Breast epithelium (tissue), 4 donors: ENCODE data around the gene KCNH3. TPM values are rescaled to one million over a fixed set of nuclear protein-coding genes. Genes with fewer than 3 reads are reported as not detected.

Experiments
- DNase-seq, 2 donors: peaks; one replicate each; pipeline ENCODE4 v3.0.0-alpha.2; 2019; ENCODE audit warnings: low spot score in 2 of 2
- H3K27ac ChIP-seq, 2 donors: fragments of 200-600 bp; sonication (generic) in 1 of 2; one replicate each; pipeline ENCODE4 v1.5.1; 2016 to 2019; ENCODE audit warnings: mild to moderate bottlenecking in 1 of 2
- H3K27me3 ChIP-seq, 2 donors: fragments of 200-600 bp; sonication (generic) in 1 of 2; one replicate each; pipeline versions ENCODE4 v1.5.1 to v1.6.0; 2017 to 2019; ENCODE audit warnings: control low read depth in 1 of 2, mild to moderate bottlenecking in 1 of 2
- H3K36me3 ChIP-seq: fragments of 200-600 bp; one replicate; pipeline ENCODE4 v1.5.1; 2019
- H3K4me1 ChIP-seq, 2 donors: fragments of 200-600 bp; sonication (generic); one replicate each; pipeline ENCODE4 v1.5.1; 2016 to 2019; ENCODE audit warnings: control low read depth in 1 of 2
- H3K4me3 ChIP-seq, 3 donors: fragments of 200-600 bp; sonication (generic); 1 replicate in 2 of 3; 2 replicates in 1 of 3; pipeline ENCODE4 v1.5.1; 2016 to 2019; ENCODE audit warnings: mild to moderate bottlenecking in 3 of 3, moderate library complexity in 2 of 3
- H3K9me3 ChIP-seq, 2 donors: fragments of 200-600 bp; sonication (generic) in 1 of 2; one replicate each; pipeline ENCODE4 v1.5.1; 2016 to 2019; ENCODE audit warnings: control low read depth in 1 of 2
- POLR2A ChIP-seq: fragments of 450-650 bp; IDR thresholded peaks from one replicate; pipeline ENCODE4 v1.6.1; 2016; ENCODE audit warnings: antibody characterized with exemption, mild to moderate bottlenecking, moderate library complexity
- POLR2AphosphoS5 ChIP-seq, 3 donors: sonication (generic); formaldehyde crosslinking; IDR thresholded peaks; one replicate each; pipeline ENCODE4 v1.6.1; 2017; ENCODE audit warnings: antibody characterized with exemption in 3 of 3
- intact Hi-C: fragments of 100-400 bp; cut with DNase I; formaldehyde crosslinking; loops from one replicate; pipeline ENCODE4 v1.15.1; 2023; ENCODE audit warnings: low total_unique reads
- total RNA-seq, 3 donors: library from RNA; depleted of rRNA; stranded (reverse); fragments of >200 nt; gene quantifications; one replicate each; pipeline ENCODE4 v1.1.0, GENCODE V29; 2016
- TF ChIP-seq, protein P1 (sequence below), 3 donors: fragments of 450-650 bp; IDR thresholded peaks; one replicate each; pipeline ENCODE4 v1.5.1; 2016 to 2017; ENCODE audit warnings: antibody characterized with exemption in 3 of 3, mild to moderate bottlenecking in 3 of 3, moderate library complexity in 3 of 3

Gene KCNH3
- total RNA-seq, 3 donors from 2014 or later = 0.66 to 1.3 TPM; not detected in 1

DNA sequence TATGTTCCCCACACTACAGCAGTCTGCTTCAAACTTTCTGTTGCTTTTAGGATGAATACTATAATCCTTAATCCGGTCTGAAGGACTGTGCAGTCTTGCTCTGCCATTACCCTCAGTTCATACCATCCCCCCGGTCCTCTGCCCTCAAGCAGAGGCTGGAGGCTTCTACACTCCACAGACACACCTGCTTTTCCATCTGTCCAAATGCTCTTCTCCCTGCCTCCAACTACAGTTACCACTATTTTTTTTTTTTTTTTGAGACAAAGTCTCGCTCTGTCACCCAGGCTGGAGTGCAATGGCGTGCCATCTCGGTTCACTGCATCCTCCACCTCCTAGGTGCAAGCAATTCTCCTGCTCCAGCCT is 19.3 kb upstream of the KCNH3 start:
- Histone ChIP-seq H3K9me3 (no peaks in the 10 kb centered on the region), H3K27me3 (no peaks in the 10 kb centered on the region), H3K27ac (no peak overlapping the region), H3K4me1 (no peaks in the 10 kb centered on the region), H3K36me3 (no peaks in the 10 kb centered on the region), H3K4me3 (no peak overlapping the region)
- TF ChIP-seq POLR2AphosphoS5 (IDR thresholded peaks at IDR 0.05) (no peak), POLR2A (no peak)
- TF ChIP-seq, protein P1, sequence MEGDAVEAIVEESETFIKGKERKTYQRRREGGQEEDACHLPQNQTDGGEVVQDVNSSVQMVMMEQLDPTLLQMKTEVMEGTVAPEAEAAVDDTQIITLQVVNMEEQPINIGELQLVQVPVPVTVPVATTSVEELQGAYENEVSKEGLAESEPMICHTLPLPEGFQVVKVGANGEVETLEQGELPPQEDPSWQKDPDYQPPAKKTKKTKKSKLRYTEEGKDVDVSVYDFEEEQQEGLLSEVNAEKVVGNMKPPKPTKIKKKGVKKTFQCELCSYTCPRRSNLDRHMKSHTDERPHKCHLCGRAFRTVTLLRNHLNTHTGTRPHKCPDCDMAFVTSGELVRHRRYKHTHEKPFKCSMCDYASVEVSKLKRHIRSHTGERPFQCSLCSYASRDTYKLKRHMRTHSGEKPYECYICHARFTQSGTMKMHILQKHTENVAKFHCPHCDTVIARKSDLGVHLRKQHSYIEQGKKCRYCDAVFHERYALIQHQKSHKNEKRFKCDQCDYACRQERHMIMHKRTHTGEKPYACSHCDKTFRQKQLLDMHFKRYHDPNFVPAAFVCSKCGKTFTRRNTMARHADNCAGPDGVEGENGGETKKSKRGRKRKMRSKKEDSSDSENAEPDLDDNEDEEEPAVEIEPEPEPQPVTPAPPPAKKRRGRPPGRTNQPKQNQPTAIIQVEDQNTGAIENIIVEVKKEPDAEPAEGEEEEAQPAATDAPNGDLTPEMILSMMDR (IDR thresholded peaks at IDR 0.05) = no peak
- no peak for DNase-seq
- intact Hi-C loops = loop anchor here (10.0 kb wide), 1 partner anchor 175 kb away; the partner anchor contains the start of gene DNAJC22

DNA sequence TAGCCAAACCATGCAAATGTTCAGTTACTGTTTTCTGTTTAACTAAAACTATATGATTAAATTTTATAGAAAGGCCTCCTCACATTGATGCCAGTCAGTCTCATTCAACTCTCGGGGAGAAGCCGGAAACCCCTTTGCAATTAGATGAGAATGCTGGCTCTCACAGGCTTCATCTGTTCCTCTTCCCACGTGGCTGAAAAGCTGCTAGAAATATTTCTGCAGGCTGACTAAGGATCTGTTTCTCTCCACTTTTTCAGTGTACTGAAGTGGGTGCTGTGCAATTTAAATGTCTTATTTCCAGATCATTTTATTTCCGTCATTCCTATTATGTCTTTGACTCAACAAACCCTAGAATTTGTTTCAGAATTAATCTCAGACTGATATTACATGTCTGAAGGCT is 17.4 kb upstream of the KCNH3 start:
- no peak for DNase-seq
- TF ChIP-seq POLR2AphosphoS5 (IDR thresholded peaks at IDR 0.05) (no peak), POLR2A (no peak)
- TF ChIP-seq, protein P1 (IDR thresholded peaks at IDR 0.05) = no peak
- Histone ChIP-seq H3K27ac (no peak overlapping the region), H3K27me3 (no peaks in the 10 kb centered on the region), H3K4me3 (no peak overlapping the region), H3K4me1 (no peaks in the 10 kb centered on the region), H3K36me3 (no peaks in the 10 kb centered on the region), H3K9me3 (no peaks in the 10 kb centered on the region)
- intact Hi-C loops = loop anchor here (1.0 kb wide), 1 partner anchor 9 kb away; no protein-coding TSS in a partner anchor

DNA sequence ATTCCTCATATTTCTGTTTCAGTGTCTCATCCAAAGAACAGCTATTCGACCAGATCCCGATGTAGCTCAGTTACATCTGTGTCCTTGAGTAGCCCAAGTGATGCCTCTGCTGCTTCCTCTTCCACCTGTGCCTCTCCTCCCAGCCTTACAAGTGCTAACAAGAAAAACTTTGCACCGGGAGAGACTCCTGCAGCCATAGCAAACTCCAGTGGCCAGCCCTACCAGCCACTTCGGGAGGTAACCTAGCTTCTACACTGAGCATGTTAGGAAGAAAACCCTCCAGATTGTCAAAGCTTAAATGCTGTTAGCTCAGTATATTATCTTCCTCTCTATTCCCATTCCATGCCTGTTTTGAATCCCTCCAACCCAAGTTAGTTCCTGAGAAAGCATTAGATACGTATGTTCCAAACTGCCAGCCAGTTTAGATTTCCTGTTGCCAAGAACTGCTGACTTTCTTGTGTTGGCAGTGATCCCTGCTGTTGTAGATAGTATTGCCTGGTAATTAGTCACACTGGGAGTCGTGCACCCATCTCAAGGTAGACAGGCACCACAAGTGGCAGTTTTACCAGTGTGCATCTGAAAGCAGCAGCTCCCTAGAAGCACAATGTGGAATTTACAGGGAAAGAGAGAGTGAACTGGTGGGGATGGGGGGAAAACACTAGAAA is 14.0 kb upstream of the KCNH3 start:
- no peaks in the 10 kb centered on the region for H3K27me3 ChIP-seq
- TF ChIP-seq, protein P1 (IDR thresholded peaks at IDR 0.05) = no peak
- TF ChIP-seq POLR2A (no peak), POLR2AphosphoS5 (IDR thresholded peaks at IDR 0.05) (no peak)
- H3K36me3 ChIP-seq = no peaks in the 10 kb centered on the region
- intact Hi-C loops = loop anchor here (1.0 kb wide), 1 partner anchor 24 kb away; no protein-coding TSS in a partner anchor
- H3K27ac ChIP-seq = no peak overlapping the region
- no peak for DNase-seq
- H3K4me1 ChIP-seq = no peaks in the 10 kb centered on the region
- no peaks in the 10 kb centered on the region for H3K9me3 ChIP-seq
- no peak overlapping the region for H3K4me3 ChIP-seq

DNA sequence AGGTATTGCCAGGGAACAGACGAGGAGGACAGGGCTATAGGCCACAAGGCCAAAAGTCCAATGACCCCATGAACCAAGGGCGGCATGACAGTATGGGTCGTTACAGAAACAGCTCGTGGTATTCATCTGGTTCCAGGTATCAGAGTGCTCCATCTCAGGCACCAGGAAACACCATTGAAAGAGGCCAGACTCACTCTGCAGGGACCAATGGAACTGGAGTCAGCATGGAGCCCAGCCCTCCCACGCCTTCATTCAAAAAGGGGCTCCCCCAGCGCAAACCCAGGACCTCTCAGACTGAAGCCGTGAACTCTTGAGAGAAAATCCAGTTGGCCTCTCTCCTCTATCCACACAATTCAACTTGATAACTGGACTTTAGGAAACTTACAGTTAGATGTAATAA is 12.9 kb upstream of the KCNH3 start:
- Histone ChIP-seq H3K27me3 (no peaks in the 10 kb centered on the region), H3K27ac (no peak overlapping the region), H3K4me1 (no peaks in the 10 kb centered on the region), H3K9me3 (no peaks in the 10 kb centered on the region), H3K36me3 (no peaks in the 10 kb centered on the region), H3K4me3 (no peak overlapping the region)
- intact Hi-C loops = no loop called here
- no peak for DNase-seq
- TF ChIP-seq POLR2A (no peak), POLR2AphosphoS5 (IDR thresholded peaks at IDR 0.05) (no peak)
- TF ChIP-seq, protein P1 (IDR thresholded peaks at IDR 0.05) = no peak

DNA sequence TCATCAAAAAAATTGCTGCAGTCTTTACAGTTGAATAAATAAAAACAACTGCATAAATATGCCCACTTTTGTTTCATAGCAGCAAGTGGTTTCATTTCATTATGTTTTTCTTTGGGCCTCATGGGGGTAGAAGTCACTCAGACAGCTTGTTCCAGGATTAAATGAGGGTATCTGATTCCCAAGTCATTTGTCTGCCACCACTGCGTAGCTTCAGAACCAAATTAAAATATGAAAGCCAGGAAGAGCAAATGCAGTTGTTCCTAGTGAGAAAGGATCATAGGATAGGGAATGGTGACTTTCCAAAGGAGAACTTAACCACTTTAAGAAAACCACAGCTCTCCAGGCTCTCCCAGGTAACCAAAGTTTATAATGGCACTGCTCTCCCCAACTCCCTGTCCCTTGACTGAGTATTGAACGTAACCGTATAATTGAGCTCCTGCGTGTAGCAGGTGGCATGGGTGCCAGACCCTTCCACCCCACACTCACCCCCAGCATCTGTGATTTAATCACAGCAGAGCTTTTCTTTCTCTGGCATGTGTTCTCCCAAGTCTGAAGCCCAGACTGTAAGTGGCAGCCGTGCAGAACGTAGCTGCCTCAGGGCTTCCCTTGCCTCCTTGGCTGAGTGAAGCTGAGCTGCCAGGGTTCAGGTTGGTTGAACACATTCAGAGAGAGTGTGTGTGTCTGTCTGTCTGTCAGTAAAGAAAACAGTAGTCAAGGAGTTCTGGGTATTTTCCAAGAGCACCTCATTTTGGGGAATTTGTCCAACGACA is 11.3 kb upstream of the KCNH3 start:
- intact Hi-C loops = no loop called here
- no peak overlapping the region for H3K4me3 ChIP-seq
- no peaks in the 10 kb centered on the region for H3K36me3 ChIP-seq
- H3K4me1 ChIP-seq = no peaks in the 10 kb centered on the region
- TF ChIP-seq, protein P1 (IDR thresholded peaks at IDR 0.05) = no peak
- TF ChIP-seq POLR2A (no peak), POLR2AphosphoS5 (IDR thresholded peaks at IDR 0.05) (no peak)
- DNase-seq = no peak
- H3K9me3 ChIP-seq = no peaks in the 10 kb centered on the region
- H3K27ac ChIP-seq = no peak overlapping the region
- H3K27me3 ChIP-seq = no peaks in the 10 kb centered on the region
